HCT116 (cell line): ENCODE data around the gene ARMC6.

Source experiments
- CTCF ChIP-seq, 3 experiments: fragments of 200-600 bp in 1 of 3; sonication (generic) in 1 of 3; IDR thresholded peaks in 2 of 3; conservative IDR thresholded peaks in 1 of 3; 2 replicates each; pipeline ENCODE4 v1.5.1; 2012 to 2017; ENCODE audit warnings: low read depth in 2 of 3, low read length in 2 of 3, antibody characterized with exemption in 1 of 3, borderline replicate concordance in 1 of 3, control low read depth in 1 of 3, mild to moderate bottlenecking in 1 of 3, mixed read lengths in 1 of 3, mixed run types in 1 of 3, moderate library complexity in 1 of 3; ENCODE audit not compliant: insufficient read depth in 1 of 3
- MAX ChIP-seq: IDR thresholded peaks from 2 replicates; pipeline ENCODE4 v1.6.1; 2012
- POLR2A ChIP-seq: IDR thresholded peaks from 2 replicates; pipeline ENCODE4 v1.7.0; 2011; ENCODE audit warnings: borderline replicate concordance; ENCODE audit not compliant: insufficient read depth, insufficient read length; ENCODE audit errors: extremely low read depth
- POLR2AphosphoS5 ChIP-seq: IDR thresholded peaks from 2 replicates; pipeline ENCODE4 v1.6.1; 2011; ENCODE audit warnings: mild to moderate bottlenecking, low read depth, low read length, moderate library complexity
- SIN3A ChIP-seq: IDR thresholded peaks from 2 replicates; pipeline ENCODE4 v1.6.1; 2012; ENCODE audit warnings: low read depth
- SRF ChIP-seq: IDR thresholded peaks from 2 replicates; pipeline ENCODE4 v1.6.1; 2012; ENCODE audit warnings: low read depth
- ZNF274 ChIP-seq: fragments of 200-500 bp; sonication (Bioruptor generic); IDR thresholded peaks from 2 replicates; pipeline ENCODE4 v1.6.1; 2014; ENCODE audit warnings: mild to moderate bottlenecking, low read depth, low read length, inconsistent platforms

GRCh38 chr19:19101540-19101939 lies 68.1 kb downstream of the ARMC6 start:
- no peak for TF ChIP-seq CTCF (IDR thresholded peaks at IDR 0.05 in 2 of 3, conservative IDR thresholded peaks at IDR 0.05 in 1 of 3; ENCODE audit: borderline replicate concordance in 1 of 3, insufficient read depth in 1 of 3, low read depth in 2 of 3, low read length in 2 of 3)
- no peak for TF ChIP-seq POLR2A
- no peak for TF ChIP-seq POLR2AphosphoS5
- no peak for TF ChIP-seq SRF
- no peak for TF ChIP-seq MAX
- TF ChIP-seq SIN3A, result no peak
- TF ChIP-seq ZNF274, result no peak
